ENCODE measurements around the gene ALAD.
"Not testable (repeated sequence)": the region's sequence is repeated elsewhere in the genome, so short reads cannot be mapped to it uniquely, and the experiment has no call there.

The ALAD gene

DNA sequence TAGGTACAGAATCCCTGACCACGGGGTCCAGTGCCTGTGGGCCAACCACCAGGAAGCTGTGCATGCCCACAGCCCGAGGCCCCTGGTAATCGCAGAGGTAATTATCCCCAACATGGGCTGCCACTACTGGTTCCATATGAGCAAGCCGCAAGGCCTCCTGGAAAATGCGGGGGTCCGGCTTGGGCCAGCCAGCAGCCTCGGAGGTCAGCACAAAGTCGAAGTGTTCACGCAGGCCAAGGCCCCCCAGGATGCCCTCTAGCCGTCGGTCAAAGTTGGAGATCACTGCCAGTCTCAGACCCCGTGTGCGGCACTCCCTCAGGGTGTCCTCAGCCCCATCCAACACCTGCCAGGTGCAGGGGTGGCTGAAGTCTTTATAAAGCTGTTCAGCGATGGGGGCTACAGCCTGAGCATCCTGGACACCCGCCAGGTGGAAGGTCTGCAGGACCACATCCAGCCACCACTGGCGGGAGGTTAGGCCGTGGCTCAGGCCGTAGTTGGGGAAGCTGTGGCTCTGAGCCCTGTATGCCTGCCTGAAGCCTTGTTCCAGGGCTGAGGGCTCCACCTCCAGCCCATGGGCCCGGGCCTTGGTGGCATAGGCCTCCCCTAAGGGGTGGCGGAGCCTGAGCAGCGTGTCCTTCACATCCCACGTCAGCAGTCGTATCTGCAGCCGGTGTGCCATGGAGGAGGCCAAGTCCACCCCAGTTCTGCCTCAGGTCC, 27.2 kb downstream of the ALAD start:
- no peak for DNase-seq (ENCODE audit: low read depth in 2 of 2)

DNA sequence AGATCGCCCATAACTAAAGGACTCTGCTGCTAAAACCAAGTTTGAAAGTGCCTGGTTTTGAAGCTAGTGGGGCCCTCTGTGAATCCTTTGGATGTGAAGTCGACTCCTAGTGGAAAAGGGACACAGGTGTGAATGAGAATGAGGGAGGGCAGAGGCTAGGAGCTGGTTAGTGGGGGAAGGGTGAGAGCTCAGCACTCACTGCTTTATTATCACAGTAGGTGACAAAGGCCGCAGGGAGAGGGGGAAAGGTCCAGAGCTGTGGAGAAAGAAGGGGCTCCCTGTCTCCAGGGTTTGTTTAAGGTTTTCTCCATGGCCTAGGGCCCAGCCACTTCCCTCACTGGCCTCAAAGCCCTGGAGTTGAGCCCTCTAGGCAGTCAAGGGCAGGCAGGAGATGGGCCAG, 27.8 kb downstream of the ALAD start:
- DNase-seq (ENCODE audit: low read depth in 2 of 2): no peak

DNA sequence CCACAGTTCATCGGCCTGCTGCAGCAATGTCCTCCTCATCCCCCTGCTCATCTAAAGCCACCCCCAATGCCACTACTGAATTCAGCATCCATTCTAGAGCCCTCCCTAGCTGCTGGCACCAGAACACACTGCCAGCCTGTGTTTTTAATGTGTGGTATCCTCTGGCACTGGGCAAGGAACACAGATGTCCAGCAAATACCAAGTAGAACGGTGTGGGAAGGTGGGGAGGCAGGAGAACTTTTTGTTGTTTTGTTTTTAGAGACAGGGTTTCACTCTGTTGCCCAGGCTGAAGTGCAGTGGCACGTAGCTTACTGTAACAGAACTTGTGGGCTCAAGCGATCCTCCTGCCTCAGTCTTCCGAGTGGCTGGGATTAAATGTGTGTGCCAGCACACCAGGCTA, 29.0 kb downstream of the ALAD start:
- no peak for DNase-seq (ENCODE audit: low read depth in 2 of 2)

DNA sequence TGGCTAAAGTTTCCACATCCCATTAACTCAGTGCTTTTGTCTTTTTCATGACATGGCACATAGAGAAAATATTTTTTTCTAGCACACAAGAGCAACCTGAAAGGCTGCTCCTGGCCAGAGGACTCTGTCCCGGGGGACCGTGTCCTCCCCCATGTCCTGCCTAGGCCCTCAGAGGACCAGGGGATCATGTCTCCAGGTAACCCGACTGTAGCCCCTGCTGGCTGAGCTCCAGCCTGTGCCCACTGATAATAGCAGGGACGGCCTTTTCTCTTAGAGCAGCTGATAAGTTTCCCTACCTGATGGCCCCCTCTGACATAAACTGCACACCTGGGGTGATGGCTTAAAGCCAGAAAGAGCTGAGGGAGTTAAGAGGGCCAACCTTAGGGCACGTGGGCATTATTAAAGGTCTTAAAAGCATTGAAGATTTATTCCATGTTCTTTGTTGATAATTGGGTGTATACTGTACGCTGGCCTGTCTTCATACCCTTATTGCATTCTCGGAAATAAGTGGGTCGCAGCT, 30.2 kb downstream of the ALAD start:
- no peak for DNase-seq (ENCODE audit: low read depth in 2 of 2)

DNA sequence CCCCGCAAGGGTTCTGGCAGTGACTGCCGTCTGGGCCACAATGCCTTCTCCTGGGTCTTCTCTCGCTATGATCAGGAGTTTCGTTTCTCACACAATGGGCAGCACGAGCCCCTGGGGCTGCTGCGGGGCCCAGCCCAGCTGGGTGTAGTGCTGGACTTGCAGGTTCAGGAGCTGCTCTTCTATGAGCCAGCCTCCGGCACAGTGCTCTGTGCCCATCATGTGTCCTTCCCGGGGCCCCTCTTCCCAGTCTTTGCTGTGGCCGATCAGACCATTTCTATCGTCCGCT, 31.3 kb downstream of the ALAD start:
- no peak for DNase-seq (ENCODE audit: low read depth in 2 of 2)

DNA sequence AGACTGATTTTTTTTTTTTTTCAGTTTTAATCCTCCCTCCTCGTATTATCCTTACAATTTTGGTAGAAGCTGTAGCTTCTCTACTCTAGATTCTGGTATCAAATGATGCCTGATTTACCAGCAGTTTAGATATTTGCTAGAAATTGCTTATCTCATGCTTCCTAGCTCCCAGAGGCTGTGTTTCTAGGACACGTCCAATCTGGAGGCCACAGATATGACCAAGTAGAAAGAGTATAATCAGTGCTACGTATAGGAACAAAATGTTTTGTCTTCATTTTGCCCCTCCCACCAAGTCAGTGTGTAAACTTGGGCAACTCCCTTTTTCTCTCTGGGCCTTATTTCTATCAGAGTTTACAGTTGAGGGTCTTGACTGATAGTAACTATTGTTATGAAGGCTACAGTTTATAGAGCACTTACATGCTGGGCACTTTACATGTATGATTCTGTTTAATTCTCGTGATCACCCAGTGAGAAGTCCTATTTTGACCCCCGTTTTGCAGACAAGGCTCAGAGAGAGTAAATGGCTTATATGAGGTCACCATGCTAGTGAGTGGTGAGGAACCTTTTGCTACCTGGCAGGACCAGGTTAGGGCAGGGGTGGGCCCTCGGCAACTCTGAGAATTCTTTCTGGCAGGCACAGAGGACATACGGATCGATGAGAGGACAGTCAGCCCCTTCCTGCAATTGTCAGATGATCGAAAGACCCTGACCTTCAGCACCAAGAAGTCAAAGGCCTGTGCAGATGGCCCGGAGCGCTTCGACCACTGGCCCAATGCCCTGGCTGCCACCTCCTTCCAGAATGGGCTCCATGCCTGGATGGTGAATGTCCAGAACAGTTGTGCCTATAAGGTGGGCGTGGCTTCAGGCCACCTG, 31.9 kb downstream of the ALAD start:
- DNase-seq (ENCODE audit: low read depth in 2 of 2): no peak

DNA sequence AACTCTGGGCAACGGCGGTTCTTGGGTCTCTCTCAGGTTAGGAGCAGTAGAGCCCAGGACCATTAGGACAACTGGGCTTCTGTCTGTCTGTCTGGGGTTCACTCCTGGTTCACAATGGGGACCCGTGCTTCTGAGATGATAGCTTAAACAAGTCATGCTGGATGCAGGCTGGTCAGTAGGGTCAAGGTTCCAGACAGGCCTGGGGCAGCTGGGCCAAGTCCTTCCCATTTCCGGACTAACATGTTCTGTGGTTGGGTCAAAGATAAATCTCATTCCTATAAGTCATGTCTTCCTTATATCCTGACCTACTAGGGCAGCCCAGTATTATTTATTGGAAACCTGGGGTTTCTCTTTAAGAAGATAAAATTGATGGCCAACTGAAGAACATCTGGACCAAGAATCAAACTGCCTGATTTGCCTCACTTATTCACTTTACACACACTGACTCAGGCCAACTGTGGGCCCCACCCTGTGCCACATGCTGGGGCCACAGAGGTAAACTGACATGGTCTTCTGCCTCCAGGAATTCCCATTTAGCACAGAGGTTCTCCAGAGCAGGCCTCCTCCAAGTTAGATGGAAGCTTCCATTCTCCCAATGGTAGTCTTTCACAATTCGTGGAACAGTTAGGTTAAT, 32.6 kb downstream of the ALAD start:
- DNase-seq (ENCODE audit: low read depth in 2 of 2): no peak

DNA sequence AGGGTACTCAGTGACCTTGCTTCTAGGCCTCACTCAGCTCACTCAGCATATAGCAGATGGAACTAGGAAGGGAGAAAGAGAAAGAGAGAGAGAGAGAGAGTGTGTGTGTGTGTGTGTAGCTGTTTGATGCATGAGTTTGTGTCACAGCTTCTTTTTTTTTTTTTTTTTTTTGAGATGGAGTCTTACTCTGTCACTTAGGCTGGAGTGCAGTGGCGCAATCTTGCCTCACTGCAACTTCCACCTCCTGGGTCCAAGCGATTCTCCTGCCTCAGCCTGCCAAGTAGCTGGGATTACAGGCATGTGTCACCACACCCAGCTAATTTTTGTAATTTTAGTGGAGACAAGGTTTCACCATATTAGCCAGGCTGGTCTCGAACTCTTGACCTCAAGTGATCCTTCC, 35.4 kb downstream of the ALAD start:
- not testable (repeated sequence) for DNase-seq (ENCODE audit: low read depth in 2 of 2)

DNA sequence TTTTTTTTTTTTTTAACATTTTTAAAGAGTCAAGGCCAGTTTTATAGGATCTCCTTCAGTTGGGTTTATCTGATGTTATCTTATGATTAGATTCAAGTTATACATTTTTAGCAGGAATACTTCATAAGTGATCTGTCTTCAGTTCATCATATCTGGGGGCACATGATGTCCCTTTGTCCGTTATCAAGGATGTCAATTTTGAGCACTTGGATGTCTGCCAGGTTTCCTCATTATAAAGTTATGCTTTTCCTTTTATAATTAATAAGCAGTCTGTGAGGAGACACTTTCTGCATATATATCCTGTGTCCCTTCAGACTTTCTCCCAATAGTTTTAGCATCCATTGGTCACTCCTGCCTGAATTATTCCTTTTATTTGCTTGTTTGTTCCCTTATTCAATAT, 36.1 kb downstream of the ALAD start:
- DNase-seq (ENCODE audit: low read depth in 2 of 2): no peak

DNA sequence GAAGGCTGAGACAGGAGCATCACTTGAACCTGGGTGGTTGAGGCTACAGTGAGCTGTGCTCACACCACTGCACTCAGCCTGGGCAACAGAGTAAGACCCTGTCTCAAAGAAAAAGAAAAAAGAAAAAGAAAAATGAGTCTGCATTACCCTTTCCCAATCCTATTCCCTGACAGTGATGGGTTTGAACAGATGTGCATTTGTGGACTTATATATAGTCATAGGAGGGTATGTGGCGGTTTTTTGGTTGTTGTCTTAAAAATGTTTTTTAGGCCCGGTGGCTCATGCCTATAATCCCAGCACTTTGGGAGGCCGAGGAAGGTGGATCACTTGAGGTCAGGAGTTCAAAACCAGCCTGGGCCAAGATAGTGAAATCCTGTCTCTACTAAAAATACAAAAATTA, 37.7 kb downstream of the ALAD start:
- no peak for DNase-seq (ENCODE audit: low read depth in 2 of 2)

DNA sequence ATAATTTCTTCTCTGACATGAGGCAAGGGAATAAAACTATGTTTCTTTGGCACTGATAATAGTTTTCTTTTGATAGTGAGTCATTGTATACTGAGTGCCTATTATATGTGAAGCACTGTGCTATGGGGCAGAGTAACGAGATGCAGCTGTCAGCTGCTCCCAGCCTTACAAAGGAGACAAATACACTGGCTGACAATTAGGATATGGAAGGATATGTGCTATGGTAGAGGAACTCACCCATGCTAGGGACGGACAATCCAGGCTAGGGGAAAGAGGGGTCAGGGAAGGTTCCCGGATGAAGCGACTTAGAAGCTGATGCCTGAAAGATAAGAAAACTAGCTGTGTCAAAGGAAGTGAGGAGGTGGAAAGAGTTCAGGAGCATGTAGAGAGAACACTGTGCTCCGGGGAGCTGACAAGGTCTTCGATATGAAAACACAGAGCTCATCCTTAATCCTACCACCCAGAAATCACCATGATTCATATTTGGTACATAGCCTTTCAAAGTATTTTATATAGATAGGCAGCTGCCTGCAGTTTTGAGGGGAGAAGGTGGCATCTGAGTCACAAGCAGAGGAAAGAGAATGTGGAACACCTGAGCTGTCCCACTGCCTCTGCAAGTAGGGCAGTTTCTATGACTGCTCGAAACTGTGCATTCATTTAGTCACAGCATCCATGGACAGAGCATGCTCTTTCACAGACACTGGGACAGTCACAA, 39.6 kb downstream of the ALAD start:
- no peak for DNase-seq (ENCODE audit: low read depth in 2 of 2)

DNA sequence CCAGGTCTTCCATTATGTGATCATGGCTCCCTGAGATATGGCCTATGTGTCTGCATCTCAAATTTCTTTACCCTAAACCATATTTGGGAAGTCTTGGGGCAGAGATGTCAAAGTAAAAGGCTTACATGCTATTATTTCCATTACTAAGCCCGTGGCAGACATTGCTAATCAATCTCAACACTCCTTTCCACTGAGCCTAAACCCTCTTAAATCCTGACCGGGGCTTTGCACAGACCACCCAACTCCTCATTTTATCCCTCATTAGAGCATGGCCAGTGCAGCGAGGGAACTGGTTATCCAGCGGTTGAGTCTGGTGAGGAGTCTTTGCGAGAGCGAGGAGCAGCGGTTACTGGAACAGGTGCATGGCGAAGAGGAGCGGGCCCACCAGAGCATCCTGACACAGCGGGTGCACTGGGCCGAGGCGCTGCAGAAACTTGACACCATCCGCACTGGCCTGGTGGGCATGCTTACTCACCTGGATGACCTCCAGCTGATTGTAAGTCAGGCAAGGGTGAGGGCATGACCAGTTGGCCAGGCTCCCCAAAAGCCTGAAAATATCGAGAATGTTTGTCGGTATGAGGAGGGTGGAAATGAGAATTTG, 40.7 kb downstream of the ALAD start:
- no peak for DNase-seq (ENCODE audit: low read depth in 2 of 2)

DNA sequence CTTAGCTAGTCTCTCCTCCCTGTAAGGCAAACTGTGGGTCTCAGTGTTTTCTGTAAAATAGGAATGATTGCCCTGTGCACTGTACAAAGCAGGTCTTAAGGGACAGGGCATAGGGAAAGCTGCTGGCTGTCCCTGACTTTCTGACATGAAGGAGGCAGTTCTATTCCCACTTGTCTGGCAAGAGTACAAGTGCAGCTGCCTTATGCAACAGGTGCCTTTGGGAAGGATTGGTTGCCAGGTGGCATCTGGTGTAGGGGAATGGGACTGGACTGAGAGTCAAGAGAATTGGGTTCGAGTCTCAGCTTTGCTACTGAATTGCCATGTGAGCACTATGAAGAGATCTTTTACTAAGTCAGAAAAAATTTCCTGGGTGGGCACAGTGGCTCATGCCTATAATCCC, 41.7 kb downstream of the ALAD start:
- no peak for DNase-seq (ENCODE audit: low read depth in 2 of 2)

DNA sequence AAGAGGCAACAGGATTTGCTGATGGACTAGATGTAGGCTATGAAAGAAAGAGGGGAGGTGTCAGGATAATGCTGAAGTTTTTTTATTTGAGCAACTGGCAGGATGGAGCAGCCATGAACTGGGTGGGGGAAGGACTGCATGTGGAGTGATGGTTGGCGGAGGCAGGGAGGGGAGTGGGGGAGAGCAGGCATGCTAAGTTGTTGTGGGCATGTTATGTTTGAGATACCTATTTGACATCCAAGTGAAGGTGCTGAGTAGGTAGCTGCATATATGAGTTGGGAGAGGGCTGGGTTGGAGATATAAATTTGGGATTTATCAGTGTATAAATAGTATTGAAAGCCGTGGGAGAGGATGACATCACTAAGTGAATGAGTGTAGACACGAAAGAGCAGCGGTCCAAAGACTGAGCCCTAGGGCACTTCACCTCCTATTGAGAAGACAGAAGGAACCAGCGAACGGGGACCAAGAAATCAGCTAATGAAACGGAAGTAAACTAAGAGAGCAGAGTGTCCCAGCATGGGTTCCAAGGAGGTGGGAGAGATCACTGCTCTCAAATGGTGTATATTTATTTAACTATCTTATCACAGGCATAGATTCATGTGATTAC, 44.3 kb downstream of the ALAD start:
- no peak for DNase-seq (ENCODE audit: low read depth in 2 of 2)

DNA sequence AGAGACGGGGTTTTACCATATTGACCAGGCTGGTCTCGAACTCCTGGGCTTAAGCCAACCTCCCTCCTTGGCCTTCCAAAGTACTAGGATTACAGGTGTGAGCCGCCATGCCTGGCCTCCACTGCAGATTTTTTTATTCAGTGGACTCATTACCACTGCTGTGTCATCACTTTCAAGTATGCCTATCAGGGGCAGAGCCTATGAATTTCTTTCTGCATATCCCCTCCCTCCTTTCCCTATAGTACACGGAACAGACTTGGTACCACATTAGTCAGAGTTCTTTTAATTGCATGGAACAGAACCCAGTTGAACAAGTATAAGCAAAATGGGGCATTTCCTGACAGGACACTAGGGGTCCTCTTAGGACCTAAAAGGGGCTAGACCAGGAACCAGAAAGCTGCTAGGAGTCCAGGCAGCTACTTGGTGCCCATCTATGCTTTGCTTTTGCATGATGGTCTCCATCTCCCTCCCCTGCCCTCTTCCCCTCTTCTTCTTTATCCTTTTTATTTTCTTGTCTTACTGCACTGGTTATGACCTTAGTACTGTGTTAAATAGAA, 46.0 kb downstream of the ALAD start:
- DNase-seq (ENCODE audit: low read depth in 2 of 2): no peak

DNA sequence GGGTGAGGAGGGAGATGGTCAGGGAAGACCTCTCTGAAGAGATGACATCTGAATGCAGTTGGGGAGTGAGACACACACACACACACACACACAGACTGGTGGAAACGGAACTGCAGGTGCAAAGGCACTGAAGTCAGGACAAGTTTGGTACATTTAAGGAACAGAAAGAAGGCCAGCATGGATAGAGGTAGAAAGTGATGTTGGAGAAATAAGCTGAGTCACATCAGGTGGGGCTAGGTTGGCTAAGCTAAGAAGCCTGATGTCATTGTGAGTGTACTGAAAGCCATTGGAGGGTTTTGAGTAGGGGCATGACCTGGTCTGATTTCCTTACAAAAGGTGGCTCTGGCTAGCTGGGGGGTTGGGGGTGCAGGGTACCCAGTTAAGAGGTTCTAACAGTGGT, 48.7 kb downstream of the ALAD start:
- no peak for DNase-seq (ENCODE audit: low read depth in 2 of 2)

DNA sequence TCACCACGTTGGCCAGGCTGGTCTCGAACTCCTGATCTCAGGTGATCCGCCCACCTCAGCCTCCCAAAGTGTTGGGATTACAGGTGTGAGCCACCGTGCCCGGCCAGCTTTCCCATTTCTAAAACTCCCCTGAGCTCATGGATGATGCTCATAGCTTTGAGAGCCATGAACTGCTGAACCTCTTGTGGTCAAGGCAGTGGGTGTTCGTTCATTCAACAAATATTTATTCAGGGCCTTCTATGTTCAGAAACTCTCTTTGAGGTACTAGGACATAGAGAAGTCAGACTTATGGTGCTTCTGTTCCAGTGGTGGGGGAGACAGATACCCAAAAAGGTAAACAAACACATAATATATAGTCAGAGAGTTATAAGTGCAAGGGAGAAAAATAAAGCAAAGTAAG, 49.1 kb downstream of the ALAD start:
- DNase-seq (ENCODE audit: low read depth in 2 of 2): no peak

DNA sequence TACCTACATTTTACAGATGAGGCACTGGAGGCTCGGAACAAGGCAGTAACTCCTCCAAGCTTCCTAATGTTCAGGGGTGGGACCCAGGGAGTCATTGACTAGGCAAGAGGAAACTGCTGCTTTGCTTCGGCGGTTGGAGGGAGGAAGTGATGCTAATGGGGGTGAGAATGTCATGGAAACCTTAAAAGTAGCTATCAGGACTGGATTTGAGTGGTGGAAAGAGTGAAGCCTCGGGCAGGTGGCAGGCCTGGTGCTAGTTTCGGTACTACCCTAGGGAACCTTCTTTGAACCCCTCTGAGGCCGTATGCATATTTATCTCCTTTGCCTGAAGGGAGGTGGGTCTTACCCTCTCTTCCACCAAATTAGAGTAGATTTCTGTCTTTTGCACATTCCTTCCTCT, 50.1 kb downstream of the ALAD start:
- no peak for DNase-seq (ENCODE audit: low read depth in 2 of 2)

DNA sequence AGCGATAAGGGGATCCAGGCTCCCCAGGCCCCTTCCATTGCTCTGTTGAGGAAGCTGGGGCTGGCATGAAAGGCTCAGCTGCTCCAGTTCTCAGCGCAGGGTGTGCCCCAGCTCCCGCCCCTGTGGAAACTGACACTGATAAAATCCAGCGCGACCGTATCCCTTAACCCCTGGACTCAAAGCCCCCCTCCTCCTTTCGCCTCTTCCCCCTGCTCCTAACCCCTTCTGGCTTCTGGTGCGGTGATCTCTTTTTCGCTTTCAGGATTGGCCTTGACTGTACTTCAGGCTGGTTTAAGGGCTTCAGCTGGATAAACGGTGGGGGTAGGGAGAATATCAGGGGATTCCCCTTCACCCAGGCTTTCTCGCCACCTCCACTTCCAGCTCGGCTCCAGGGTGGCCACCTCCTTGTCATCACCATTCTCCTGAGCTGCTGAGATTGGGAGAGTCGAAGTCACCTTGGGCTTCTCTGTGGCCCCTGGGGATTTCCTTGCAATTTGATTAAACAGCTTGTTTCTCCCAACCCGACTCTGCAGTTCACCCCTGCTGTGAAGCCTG, 50.9 kb downstream of the ALAD start:
- no peak for DNase-seq (ENCODE audit: low read depth in 2 of 2)

DNA sequence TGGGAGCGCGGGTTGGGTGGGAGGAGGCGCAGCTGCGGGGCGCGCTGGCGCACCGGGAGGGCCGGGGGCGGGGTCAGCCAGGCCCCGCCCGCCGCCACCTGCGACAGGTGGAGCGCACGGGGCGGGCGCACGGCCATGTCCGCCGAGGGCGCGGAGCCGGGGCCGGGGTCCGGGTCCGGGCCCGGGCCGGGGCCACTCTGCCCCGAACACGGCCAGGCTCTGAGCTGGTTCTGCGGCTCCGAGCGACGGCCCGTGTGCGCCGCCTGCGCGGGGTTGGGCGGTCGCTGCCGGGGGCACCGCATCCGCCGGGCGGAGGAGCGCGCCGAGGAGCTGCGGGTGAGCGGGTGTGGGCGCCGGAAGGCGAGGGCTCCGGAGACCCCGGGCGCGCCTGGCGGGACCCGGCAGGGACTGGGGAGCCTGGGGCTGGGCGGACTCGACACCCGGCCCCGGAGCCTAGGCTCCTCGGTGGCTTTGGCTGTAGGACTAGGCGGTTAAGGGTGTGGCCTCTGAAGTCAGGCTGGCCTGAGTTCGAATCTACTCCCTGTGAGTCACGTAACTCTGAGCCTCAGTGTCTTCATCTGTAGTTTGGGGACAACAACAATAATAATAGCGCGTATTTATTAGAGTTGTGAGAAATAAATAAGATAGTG, 51.5 kb downstream of the ALAD start, which contains the start of gene BSPRY:
TSS of gene BSPRY (plus strand) at position 97 of the 650 bp plus-strand sequence. CDS start at position 136, 39 bp downstream.
- DNase-seq (ENCODE audit: low read depth in 2 of 2): no peak
